Activated naive CD4-positive, alpha-beta T cell treated with anti-CD3 and anti-CD28 coated beads, Interleukin-2, amount 50 U/mL, for 16 hours (primary cell): Measurements from ENCODE around the gene TFE3.

Experiments
- DNase-seq: peaks from one replicate; pipeline ENCODE4 v3.0.0-alpha.2; 2020

The TFE3 gene

GRCh38 chrX:49060914-49061313 is 17.8 kb upstream of the TFE3 start:
- DNase-seq = no peak

- no peak for DNase-seq
These were observed 16.5 kb upstream of the TFE3 start for GRCh38 chrX:49059681-49060085.

- DNase-seq = no peak
These were observed 16.0 kb upstream of the TFE3 start for GRCh38 chrX:49059201-49059600.

- no peak for DNase-seq
These were observed 15.6 kb upstream of the TFE3 start, which contains the start of gene CCDC120 for GRCh38 chrX:49058794-49059193. TSS of gene CCDC120 (plus strand) at chrX:49058999. CDS start at chrX:49062042, 3,043 bp downstream.

GRCh38 chrX:49054073-49054762 is 11.1 kb upstream of the TFE3 start:
- DNase-seq = no peak

GRCh38 chrX:49053223-49054072 is 10.3 kb upstream of the TFE3 start:
- DNase-seq = peak; percentile 72

GRCh38 chrX:49043987-49044281 is 777 bp upstream of the TFE3 start:
- DNase-seq = no peak

GRCh38 chrX:49042581-49043219 is 457 bp downstream of the TFE3 start:
- no peak for DNase-seq

- no peak for DNase-seq
These were observed 1.2 kb downstream of the TFE3 start for GRCh38 chrX:49041744-49042580.

GRCh38 chrX:49040376-49040955 is 2.7 kb downstream of the TFE3 start:
- DNase-seq = no peak

- DNase-seq = peak; percentile 32
These were observed 3.4 kb downstream of the TFE3 start for GRCh38 chrX:49039598-49040375.

- DNase-seq = no peak
These were observed 5.2 kb downstream of the TFE3 start for GRCh38 chrX:49037883-49038475.

- no peak for DNase-seq
These were observed 12.9 kb downstream of the TFE3 start for GRCh38 chrX:49030283-49030682.

GRCh38 chrX:49029876-49030275 is 13.3 kb downstream of the TFE3 start:
- DNase-seq = no peak

GRCh38 chrX:49019599-49020249 is 23.4 kb downstream of the TFE3 start:
- DNase-seq = no peak

GRCh38 chrX:49019050-49019449 is 24.1 kb downstream of the TFE3 start:
- DNase-seq = no peak

- DNase-seq = no peak
These were observed 39.5 kb downstream of the TFE3 start for GRCh38 chrX:49003696-49004095.

GRCh38 chrX:49002091-49002935 is 40.8 kb downstream of the TFE3 start, which contains the start of gene GRIPAP1:
TSS of gene GRIPAP1 (minus strand) at chrX:49002264. CDS start at chrX:49002229, 35 bp downstream.
- peak; percentile 74 for DNase-seq

- DNase-seq = peak; percentile 31
These were observed 41.6 kb downstream of the TFE3 start for GRCh38 chrX:49001521-49002090.
